Putamen (tissue), 1 donor: Measurements from ENCODE around the gene VWF.

Experiments
- DNase-seq: peaks from one replicate; pipeline ENCODE4 v3.0.0-alpha.2; 2016; ENCODE audit warnings: low spot score

The VWF gene

GRCh38 chr12:5947006-5947405 is 177.5 kb downstream of the VWF start:
- DNase-seq = no peak

- no peak for DNase-seq
Observed at GRCh38 chr12:5946388-5946787, 178.1 kb downstream of the VWF start.

DNA sequence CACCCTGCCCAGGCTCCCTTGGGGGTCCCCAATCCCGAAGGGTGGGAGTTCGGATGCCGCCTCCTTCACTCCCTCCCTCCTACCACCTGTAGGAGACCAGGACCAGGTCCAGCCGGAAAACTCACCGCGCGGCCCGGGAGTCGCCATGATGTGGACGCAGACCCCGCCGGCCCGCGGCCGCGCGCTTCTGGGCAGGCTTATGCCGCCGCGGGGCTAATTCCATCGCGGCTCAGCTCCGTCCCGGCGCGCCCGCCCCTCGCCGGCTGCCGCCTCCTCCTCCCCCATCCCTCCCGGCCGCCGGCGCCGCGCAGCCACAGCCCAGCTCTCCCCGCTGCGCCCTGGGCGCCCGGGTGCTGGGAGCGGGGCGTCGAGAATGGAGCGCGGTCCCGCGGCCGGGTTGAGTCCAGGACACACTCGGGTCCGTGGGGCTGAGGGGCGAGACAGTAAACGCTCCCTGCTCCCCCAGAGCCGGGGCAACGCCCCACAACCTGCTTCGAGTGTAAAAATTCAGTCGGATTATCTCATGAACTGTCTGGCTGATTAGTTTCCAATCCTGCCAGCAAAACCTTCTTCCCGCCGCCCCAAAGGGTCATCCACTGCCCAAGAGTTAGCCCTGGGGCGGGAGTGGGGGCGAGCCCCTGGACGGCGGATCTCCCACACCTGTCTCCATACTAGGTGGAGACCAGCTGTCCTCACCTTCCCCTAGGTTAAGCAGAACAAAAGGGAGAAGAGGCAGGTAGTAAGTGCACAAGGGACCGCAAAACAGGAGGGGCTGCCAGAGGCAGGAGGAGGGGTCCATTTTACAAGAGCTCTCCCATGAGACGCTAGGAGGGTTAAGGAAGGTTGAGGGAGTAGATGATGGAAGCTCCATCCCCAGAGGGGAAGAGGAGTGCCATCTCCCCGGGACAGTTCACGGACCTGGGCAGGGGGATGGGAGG is 179.1 kb downstream of the VWF start, which contains the start of gene ANO2:
TSS of gene ANO2 (minus strand) at position 189 of the 938 bp plus-strand sequence. CDS start at position 147, 42 bp downstream.
- no peak for DNase-seq

DNA sequence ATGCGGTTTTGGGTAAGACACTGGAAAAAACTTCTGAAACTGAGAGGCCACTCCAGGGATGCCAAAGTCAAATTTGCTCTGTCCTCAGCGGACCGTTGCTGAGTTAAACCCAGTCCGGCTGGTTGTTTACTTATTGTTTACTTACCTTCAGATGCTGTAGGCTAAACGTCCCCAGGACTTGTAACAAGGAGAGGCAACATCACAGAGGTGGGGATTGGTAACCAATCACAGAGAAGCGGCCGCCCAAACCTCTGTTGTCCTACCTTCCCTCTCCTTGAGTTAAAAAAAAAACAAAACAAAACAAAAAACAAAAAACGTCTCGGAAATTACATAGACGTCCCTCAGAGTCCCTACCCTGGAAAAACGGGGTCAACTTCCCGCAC is 179.8 kb downstream of the VWF start:
- DNase-seq = no peak

- no peak for DNase-seq
Observed at GRCh38 chr12:5944053-5944452, 180.4 kb downstream of the VWF start.

GRCh38 chr12:5941907-5942306 is 182.6 kb downstream of the VWF start:
- no peak for DNase-seq

- DNase-seq = no peak
Observed at GRCh38 chr12:5927732-5928516, 196.5 kb downstream of the VWF start.

- DNase-seq = no peak
Observed at GRCh38 chr12:5925646-5926045, 198.8 kb downstream of the VWF start.

- no peak for DNase-seq
Observed at GRCh38 chr12:5924342-5924741, 200.1 kb downstream of the VWF start.

DNA sequence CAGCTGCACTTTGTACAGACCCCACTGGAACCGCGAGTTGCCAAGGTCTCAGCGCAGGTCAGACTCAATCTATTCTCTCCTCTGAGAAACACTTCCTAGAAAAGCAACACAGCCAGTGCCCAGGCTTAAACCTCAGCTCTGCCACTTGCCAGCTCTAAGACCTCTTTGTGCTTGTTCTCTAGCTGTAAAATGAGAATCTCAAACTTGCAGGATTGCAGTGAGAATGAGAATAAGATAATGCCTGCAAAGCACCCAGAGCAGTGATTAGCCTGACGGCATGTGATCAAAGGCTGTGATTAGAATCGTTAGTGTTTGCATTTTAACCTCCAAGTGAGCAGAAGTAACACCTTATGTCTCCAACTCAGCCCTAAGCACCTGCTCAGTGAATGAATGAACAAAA is 200.7 kb downstream of the VWF start:
- DNase-seq = no peak

- DNase-seq = no peak
Observed at GRCh38 chr12:5923043-5923605, 201.3 kb downstream of the VWF start.

DNA sequence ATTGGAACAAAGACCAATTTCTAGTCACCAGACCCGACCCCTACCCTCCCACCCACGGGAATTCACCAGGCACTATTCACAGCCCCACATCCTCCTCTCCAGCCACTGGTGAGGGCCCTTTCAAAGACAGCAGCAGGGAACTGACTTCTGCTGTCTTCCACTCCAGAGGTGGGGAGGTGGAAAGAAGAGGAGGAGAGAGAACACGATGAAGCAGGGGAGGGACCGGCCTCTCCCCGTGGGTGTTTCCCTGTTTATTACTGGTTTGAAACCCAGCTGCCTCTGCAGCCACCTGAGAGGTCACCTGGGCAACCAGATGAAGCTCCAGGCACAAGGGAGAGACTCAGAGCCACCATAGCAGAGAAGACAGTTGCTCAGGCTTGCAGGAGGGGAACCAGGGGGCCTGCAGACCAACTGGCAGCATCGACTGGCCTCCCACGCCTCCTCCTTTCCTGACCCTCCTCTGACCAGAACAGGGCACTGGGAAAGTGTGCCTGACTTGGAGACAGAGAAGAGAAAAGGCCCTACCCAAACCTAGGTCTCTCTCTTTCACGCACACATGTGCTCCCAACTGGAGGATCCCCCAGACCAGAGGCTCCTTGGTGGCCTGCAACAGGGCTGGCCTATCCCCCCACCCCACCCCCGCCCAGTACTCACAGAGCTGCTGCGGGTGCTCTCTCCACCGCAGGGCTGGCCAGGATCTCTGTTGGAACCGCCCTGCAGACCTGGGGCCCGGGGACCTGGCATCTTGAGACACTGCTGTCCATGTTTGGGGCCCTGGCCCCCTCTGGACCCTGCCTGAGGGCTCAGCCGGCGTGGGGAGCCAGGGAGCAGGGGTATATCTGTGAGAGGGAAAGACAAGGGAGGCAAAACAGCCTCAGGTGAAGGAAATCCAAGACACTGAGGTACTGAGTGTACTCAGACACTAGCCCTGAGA is 202.2 kb downstream of the VWF start:
- no peak for DNase-seq

DNA sequence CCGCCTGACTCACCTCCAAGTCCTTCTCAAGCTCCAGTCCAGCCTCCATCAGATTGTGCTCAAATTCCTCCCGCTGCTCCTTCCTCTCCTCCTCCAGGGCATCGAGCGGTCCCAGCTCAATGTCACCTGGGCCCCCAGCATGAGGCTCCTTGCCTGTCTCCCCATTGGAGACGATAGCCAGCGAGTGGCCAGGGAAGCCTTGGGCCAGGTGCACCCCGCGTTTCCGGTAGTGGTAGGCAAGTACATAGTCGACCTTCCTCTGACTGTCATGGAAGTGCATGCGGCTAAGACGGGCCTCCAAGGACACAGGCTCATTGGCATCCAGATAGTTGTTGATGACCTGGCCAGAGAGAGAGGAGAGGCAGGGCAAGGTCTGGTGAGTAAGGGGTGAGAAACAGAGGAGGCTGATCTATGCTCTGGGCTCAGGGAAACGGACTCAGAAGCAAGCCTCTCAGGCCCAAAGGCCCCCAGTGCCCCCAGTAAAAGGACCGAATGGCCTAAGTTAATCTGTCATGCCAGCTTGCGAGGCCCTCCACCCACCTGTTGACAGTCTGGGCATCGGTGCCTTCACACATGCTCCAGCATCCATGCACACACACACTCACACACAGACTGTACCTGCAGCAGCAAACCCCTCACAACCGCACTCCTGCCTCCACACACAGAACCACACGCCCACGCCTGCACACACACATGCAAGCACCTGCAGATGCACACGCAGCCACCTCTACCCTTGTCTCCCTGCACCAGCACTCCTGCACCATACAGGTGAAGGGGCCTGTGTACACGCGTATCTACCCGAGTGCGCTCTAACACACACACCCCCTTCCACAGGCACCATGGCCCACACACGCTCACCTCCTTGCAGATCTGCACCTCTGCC is 203.2 kb downstream of the VWF start:
- DNase-seq = peak; percentile 6

- no peak for DNase-seq
Observed at GRCh38 chr12:5916785-5917290, 207.6 kb downstream of the VWF start.

- DNase-seq = no peak
Observed at GRCh38 chr12:5915511-5915910, 209.0 kb downstream of the VWF start.

DNA sequence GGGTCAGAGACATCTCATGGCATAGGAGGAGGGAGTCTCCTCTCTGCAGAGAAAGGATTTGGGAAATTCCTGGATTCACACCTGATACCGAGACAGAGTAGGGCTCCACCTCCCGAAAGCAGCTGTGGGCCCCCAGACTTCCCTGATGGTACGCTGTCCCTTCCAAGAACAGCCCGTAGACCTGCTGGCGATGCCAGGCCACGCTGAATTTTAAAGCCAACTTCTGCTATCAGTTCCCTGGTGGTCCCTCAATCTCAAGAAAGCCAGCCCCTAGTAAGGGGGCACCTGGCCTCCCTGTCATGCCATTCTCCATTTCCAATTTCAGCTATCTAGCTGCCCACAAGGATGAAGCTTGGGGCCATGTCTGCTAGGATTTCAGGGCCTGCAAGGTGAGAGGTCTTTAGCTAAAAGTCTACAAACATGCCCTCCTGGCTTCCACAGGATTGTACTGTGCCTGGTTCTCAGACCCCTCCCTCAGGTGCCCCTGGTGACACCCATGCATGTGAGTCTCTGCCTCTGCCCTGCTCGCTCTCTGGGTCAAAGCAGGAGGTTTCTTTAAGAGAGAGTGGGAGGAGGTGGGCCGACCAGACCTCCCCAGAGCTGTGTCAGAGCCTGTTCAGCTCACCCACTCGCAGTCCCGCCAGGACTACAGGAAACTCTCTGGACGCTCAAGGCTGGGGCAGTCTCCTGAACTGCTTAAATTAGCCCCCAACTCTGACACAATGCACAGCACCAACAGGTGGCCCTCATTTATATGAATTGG is 209.9 kb downstream of the VWF start:
- no peak for DNase-seq

DNA sequence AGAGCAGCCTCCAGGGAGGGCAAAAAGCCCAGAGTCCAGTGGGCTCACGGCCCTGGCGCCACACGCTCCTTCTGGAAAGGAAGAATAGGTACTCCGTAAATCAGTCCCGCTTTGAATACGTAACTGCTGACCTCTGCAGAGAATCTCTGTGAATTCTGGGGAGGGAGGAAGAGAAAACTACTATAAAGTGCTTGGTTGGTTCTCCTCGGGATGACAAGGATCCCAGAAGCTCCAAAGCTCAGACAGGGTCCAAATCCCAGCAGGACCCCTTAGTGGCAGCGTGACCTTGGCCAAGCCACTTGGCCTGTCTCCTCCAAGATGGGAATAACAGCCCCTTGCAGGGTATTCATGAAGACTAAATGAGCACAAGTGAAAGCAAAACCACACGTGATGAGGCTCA is 211.1 kb downstream of the VWF start:
- DNase-seq = no peak

- no peak for DNase-seq
Observed at GRCh38 chr12:5912437-5913334, 211.8 kb downstream of the VWF start.

GRCh38 chr12:5912011-5912410 is 212.5 kb downstream of the VWF start:
- no peak for DNase-seq
